ENCODE measurements around the gene ALX4.

ALX4 gene

GRCh38 chr11:44229624-44230023 is 80.3 kb downstream of the ALX4 start:
- no peaks in the 10 kb centered on the region for H3K9me3 ChIP-seq (ENCODE audit: control insufficient read depth in 1 of 2, low read length in 2 of 2)
- no peaks in the 10 kb centered on the region for H3K4me1 ChIP-seq (ENCODE audit: control insufficient read depth in 1 of 2, insufficient read depth in 2 of 2, low read length in 2 of 2)
- no peak overlapping the region for H3K27ac ChIP-seq (ENCODE audit: low read depth, low read length)
- H3K4me3 ChIP-seq (ENCODE audit: low read depth in 1 of 2, low read length in 2 of 2): no peak overlapping the region
- H3K27me3 ChIP-seq (ENCODE audit: control insufficient read depth in 1 of 2, insufficient read depth in 2 of 2, low read length in 2 of 2): no peaks in the 10 kb centered on the region
- H3K9ac ChIP-seq (ENCODE audit: low read depth in 1 of 2, low read length in 2 of 2): no peak overlapping the region
- H3K36me3 ChIP-seq (ENCODE audit: control insufficient read depth in 1 of 2, insufficient read depth in 2 of 2, low read length in 2 of 2): peaks cover 4 to 8% of the 10 kb centered on the region in 2 donors

GRCh38 chr11:44229098-44229497 is 80.8 kb downstream of the ALX4 start:
- H3K9me3 ChIP-seq (ENCODE audit: control insufficient read depth in 1 of 2, low read length in 2 of 2): no peaks in the 10 kb centered on the region
- no peaks in the 10 kb centered on the region for H3K4me1 ChIP-seq (ENCODE audit: control insufficient read depth in 1 of 2, insufficient read depth in 2 of 2, low read length in 2 of 2)
- no peak overlapping the region for H3K9ac ChIP-seq (ENCODE audit: low read depth in 1 of 2, low read length in 2 of 2)
- H3K4me3 ChIP-seq (ENCODE audit: low read depth in 1 of 2, low read length in 2 of 2): no peak overlapping the region
- no peaks in the 10 kb centered on the region for H3K27me3 ChIP-seq (ENCODE audit: control insufficient read depth in 1 of 2, insufficient read depth in 2 of 2, low read length in 2 of 2)
- H3K27ac ChIP-seq (ENCODE audit: low read depth, low read length): no peak overlapping the region
- peaks cover 4 to 8% of the 10 kb centered on the region in 2 donors for H3K36me3 ChIP-seq (ENCODE audit: control insufficient read depth in 1 of 2, insufficient read depth in 2 of 2, low read length in 2 of 2)

- no peaks in the 10 kb centered on the region for H3K4me1 ChIP-seq (ENCODE audit: control insufficient read depth in 1 of 2, insufficient read depth in 2 of 2, low read length in 2 of 2)
- H3K9ac ChIP-seq (ENCODE audit: low read depth in 1 of 2, low read length in 2 of 2): no peak overlapping the region
- H3K36me3 ChIP-seq (ENCODE audit: control insufficient read depth in 1 of 2, insufficient read depth in 2 of 2, low read length in 2 of 2): peaks cover 4 to 8% of the 10 kb centered on the region in 2 donors
- no peak overlapping the region for H3K4me3 ChIP-seq (ENCODE audit: low read depth in 1 of 2, low read length in 2 of 2)
- H3K27me3 ChIP-seq (ENCODE audit: control insufficient read depth in 1 of 2, insufficient read depth in 2 of 2, low read length in 2 of 2): no peaks in the 10 kb centered on the region
- H3K9me3 ChIP-seq (ENCODE audit: control insufficient read depth in 1 of 2, low read length in 2 of 2): no peaks in the 10 kb centered on the region
- H3K27ac ChIP-seq (ENCODE audit: low read depth, low read length): no peak overlapping the region
These were observed 81.6 kb downstream of the ALX4 start for GRCh38 chr11:44228379-44228778.

DNA sequence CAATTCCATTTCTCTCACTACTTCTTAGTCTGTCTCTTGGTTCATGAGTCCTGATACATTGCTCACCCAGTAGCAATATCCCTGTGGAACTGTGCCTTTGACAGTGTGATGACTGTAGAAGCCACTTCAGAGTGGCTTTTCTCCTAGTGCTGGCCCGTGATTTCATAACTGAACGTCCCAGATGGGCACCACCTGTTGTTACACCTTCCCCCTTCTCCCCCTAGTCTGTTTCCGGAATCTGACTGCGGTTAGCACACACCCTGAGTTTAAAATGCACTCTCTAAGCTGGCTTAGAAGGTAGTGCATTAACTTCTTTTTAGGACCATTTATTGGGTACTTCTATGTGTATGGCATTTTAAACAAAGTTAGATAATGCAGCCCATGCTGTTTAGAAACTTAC is 83.0 kb downstream of the ALX4 start:
- no peaks in the 10 kb centered on the region for H3K27me3 ChIP-seq (ENCODE audit: control insufficient read depth in 1 of 2, insufficient read depth in 2 of 2, low read length in 2 of 2)
- no peaks in the 10 kb centered on the region for H3K9me3 ChIP-seq (ENCODE audit: control insufficient read depth in 1 of 2, low read length in 2 of 2)
- no peak overlapping the region for H3K27ac ChIP-seq (ENCODE audit: low read depth, low read length)
- peaks cover 4 to 8% of the 10 kb centered on the region in 2 donors for H3K36me3 ChIP-seq (ENCODE audit: control insufficient read depth in 1 of 2, insufficient read depth in 2 of 2, low read length in 2 of 2)
- H3K9ac ChIP-seq (ENCODE audit: low read depth in 1 of 2, low read length in 2 of 2): no peak overlapping the region
- H3K4me1 ChIP-seq (ENCODE audit: control insufficient read depth in 1 of 2, insufficient read depth in 2 of 2, low read length in 2 of 2): no peaks in the 10 kb centered on the region
- H3K4me3 ChIP-seq (ENCODE audit: low read depth in 1 of 2, low read length in 2 of 2): no peak overlapping the region

DNA sequence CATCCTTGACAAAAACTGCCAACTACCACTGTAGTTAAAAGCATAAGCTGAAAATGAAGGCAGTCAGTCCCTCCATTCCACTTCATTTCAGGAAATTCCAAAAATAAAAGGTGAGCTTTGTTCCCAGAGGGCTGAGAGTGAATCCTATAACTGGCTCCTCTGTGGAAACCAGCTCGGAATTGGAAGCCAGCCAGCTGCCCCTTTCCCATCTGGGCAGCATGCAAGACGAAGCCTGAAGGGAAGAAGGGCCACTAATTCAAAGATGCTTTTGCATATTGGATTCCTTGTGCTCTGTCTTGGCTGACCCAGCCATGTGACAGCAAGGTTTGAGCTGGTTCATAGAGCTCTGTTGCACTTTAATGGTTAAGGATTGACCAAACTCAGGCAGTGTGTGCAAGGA is 83.4 kb downstream of the ALX4 start:
- H3K4me1 ChIP-seq (ENCODE audit: control insufficient read depth in 1 of 2, insufficient read depth in 2 of 2, low read length in 2 of 2): no peaks in the 10 kb centered on the region
- H3K27ac ChIP-seq (ENCODE audit: low read depth, low read length): no peak overlapping the region
- H3K9me3 ChIP-seq (ENCODE audit: control insufficient read depth in 1 of 2, low read length in 2 of 2): no peaks in the 10 kb centered on the region
- H3K27me3 ChIP-seq (ENCODE audit: control insufficient read depth in 1 of 2, insufficient read depth in 2 of 2, low read length in 2 of 2): no peaks in the 10 kb centered on the region
- no peak overlapping the region for H3K9ac ChIP-seq (ENCODE audit: low read depth in 1 of 2, low read length in 2 of 2)
- H3K36me3 ChIP-seq (ENCODE audit: control insufficient read depth in 1 of 2, insufficient read depth in 2 of 2, low read length in 2 of 2): peaks cover 4 to 8% of the 10 kb centered on the region in 2 donors
- no peak overlapping the region for H3K4me3 ChIP-seq (ENCODE audit: low read depth in 1 of 2, low read length in 2 of 2)

DNA sequence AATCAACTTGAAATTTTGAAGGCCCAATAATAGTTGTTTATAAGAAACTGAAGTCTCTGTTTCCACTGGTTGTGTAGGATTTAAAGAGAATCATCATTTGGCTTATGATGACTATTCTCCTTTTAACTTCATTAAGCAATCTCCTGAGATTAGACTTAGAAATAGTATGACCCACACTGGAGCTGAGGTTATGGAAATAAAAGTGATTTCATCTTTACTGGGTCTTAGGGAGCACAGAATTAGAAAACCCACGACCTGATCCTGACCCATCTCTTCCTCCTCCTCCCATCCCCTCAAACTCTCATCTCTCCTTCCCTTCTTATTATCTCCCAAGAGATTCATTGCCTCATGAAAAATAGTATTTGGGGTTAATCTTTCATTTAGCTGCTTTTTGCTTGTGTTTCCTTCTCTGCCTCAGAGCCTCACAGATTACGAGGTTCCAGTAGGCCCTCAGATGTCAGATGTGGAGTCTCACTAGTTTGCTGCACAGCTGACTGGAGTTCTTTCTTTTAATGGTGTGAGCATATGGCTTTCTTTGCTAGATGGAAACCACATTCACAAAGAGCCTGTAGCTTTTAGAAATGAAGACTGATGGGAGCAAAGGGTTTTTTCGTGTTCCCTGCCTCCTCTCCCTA is 85.0 kb downstream of the ALX4 start:
- H3K4me1 ChIP-seq (ENCODE audit: control insufficient read depth in 1 of 2, insufficient read depth in 2 of 2, low read length in 2 of 2): no peaks in the 10 kb centered on the region
- no peak overlapping the region for H3K9ac ChIP-seq (ENCODE audit: low read depth in 1 of 2, low read length in 2 of 2)
- peaks cover 4 to 8% of the 10 kb centered on the region in 2 donors for H3K36me3 ChIP-seq (ENCODE audit: control insufficient read depth in 1 of 2, insufficient read depth in 2 of 2, low read length in 2 of 2)

DNA sequence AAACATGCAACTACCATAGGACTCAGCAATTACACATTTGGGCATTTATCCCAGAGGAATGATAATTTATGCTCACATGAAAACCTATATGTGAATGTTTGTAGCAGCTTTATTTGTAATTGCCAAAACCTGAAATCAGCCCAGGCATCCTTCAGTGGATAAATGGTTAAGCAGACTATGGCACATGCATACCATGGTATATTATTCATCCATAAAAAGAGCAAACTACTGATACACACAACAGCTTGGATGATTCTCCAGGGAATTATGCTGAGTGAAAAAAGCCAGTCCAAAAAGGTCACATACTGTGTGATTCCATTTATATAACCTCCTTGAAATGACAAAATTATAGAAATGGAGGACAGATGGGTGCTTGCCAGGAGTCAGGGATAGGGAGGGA is 86.7 kb downstream of the ALX4 start:
- Histone ChIP-seq H3K36me3 (ENCODE audit: control insufficient read depth in 1 of 2, insufficient read depth in 2 of 2, low read length in 2 of 2) (peaks cover 7 to 8% of the 10 kb centered on the region in 2 donors), H3K4me3 (ENCODE audit: low read depth in 1 of 2, low read length in 2 of 2) (no peak overlapping the region), H3K9me3 (ENCODE audit: control insufficient read depth in 1 of 2, low read length in 2 of 2) (no peaks in the 10 kb centered on the region), H3K27me3 (ENCODE audit: control insufficient read depth in 1 of 2, insufficient read depth in 2 of 2, low read length in 2 of 2) (no peaks in the 10 kb centered on the region), H3K27ac (ENCODE audit: low read depth, low read length) (no peak overlapping the region), H3K9ac (ENCODE audit: low read depth in 1 of 2, low read length in 2 of 2) (no peak overlapping the region), H3K4me1 (ENCODE audit: control insufficient read depth in 1 of 2, insufficient read depth in 2 of 2, low read length in 2 of 2) (no peaks in the 10 kb centered on the region)

More for the DNA sequence above, 85.0 kb downstream of the ALX4 start:
- Histone ChIP-seq H3K27me3 (ENCODE audit: control insufficient read depth in 1 of 2, insufficient read depth in 2 of 2, low read length in 2 of 2) (no peaks in the 10 kb centered on the region), H3K9me3 (ENCODE audit: control insufficient read depth in 1 of 2, low read length in 2 of 2) (no peaks in the 10 kb centered on the region), H3K4me3 (ENCODE audit: low read depth in 1 of 2, low read length in 2 of 2) (no peak overlapping the region), H3K27ac (ENCODE audit: low read depth, low read length) (no peak overlapping the region)

DNA sequence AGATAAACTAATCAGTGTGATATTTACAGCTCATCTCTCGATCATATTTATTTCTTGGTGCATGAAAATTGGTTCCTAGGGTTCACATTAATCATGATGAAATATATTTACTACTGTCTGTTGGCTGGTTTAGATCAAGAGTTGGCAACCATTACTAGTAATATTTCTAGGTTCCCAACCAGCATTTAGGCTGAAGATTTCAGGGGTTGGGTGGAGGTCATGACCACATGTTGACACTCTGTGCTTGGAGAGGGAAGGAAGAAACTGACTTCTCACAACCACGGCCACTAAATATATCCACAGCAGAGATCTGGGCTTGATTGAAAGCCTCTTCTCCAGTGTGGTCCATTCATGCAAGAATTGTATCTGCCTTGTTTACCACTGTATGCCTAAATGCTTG is 87.9 kb downstream of the ALX4 start:
- Histone ChIP-seq H3K4me1 (ENCODE audit: control insufficient read depth in 1 of 2, insufficient read depth in 2 of 2, low read length in 2 of 2) (no peaks in the 10 kb centered on the region), H3K27me3 (ENCODE audit: control insufficient read depth in 1 of 2, insufficient read depth in 2 of 2, low read length in 2 of 2) (no peaks in the 10 kb centered on the region), H3K9me3 (ENCODE audit: control insufficient read depth in 1 of 2, low read length in 2 of 2) (no peaks in the 10 kb centered on the region), H3K9ac (ENCODE audit: low read depth in 1 of 2, low read length in 2 of 2) (no peak overlapping the region), H3K4me3 (ENCODE audit: low read depth in 1 of 2, low read length in 2 of 2) (no peak overlapping the region), H3K36me3 (ENCODE audit: control insufficient read depth in 1 of 2, insufficient read depth in 2 of 2, low read length in 2 of 2) (peaks cover 10 to 13% of the 10 kb centered on the region in 2 donors), H3K27ac (ENCODE audit: low read depth, low read length) (no peak overlapping the region)

GRCh38 chr11:44221456-44221855 is 88.5 kb downstream of the ALX4 start:
- no peaks in the 10 kb centered on the region for H3K9me3 ChIP-seq (ENCODE audit: control insufficient read depth in 1 of 2, low read length in 2 of 2)
- no peak overlapping the region for H3K9ac ChIP-seq (ENCODE audit: low read depth in 1 of 2, low read length in 2 of 2)
- H3K27ac ChIP-seq (ENCODE audit: low read depth, low read length): no peak overlapping the region
- no peak overlapping the region for H3K4me3 ChIP-seq (ENCODE audit: low read depth in 1 of 2, low read length in 2 of 2)
- no peaks in the 10 kb centered on the region for H3K4me1 ChIP-seq (ENCODE audit: control insufficient read depth in 1 of 2, insufficient read depth in 2 of 2, low read length in 2 of 2)
- no peaks in the 10 kb centered on the region for H3K27me3 ChIP-seq (ENCODE audit: control insufficient read depth in 1 of 2, insufficient read depth in 2 of 2, low read length in 2 of 2)
- H3K36me3 ChIP-seq (ENCODE audit: control insufficient read depth in 1 of 2, insufficient read depth in 2 of 2, low read length in 2 of 2): peaks cover 6 to 13% of the 10 kb centered on the region in 2 donors

- H3K9me3 ChIP-seq (ENCODE audit: control insufficient read depth in 1 of 2, low read length in 2 of 2): no peaks in the 10 kb centered on the region
- no peak overlapping the region for H3K4me3 ChIP-seq (ENCODE audit: low read depth in 1 of 2, low read length in 2 of 2)
- H3K9ac ChIP-seq (ENCODE audit: low read depth in 1 of 2, low read length in 2 of 2): no peak overlapping the region
- no peaks in the 10 kb centered on the region for H3K4me1 ChIP-seq (ENCODE audit: control insufficient read depth in 1 of 2, insufficient read depth in 2 of 2, low read length in 2 of 2)
- H3K27me3 ChIP-seq (ENCODE audit: control insufficient read depth in 1 of 2, insufficient read depth in 2 of 2, low read length in 2 of 2): no peaks in the 10 kb centered on the region
- H3K27ac ChIP-seq (ENCODE audit: low read depth, low read length): no peak overlapping the region
- H3K36me3 ChIP-seq (ENCODE audit: control insufficient read depth in 1 of 2, insufficient read depth in 2 of 2, low read length in 2 of 2): peaks cover 4 to 6% of the 10 kb centered on the region in 2 donors
These were observed 89.8 kb downstream of the ALX4 start for GRCh38 chr11:44219830-44220796.

Measured in duodenal mucosa (tissue), 2 donors.